H9 (cell line): Measurements from ENCODE around the gene SREBF1. TPM values are rescaled to one million over a fixed set of nuclear protein-coding genes. Genes with fewer than 3 reads are reported as not detected.

ENCODE experiments used
- DNase-seq: peaks from one replicate; pipeline ENCODE4 v3.0.0-alpha.2; 2017
- H2AFZ ChIP-seq: one replicate; pipeline ENCODE4 v1.6.1; 2013; ENCODE audit warnings: mild to moderate bottlenecking, low read length, control low read depth, moderate library complexity
- H2AK5ac ChIP-seq: 2 replicates; pipeline ENCODE4 v1.6.1; 2013; ENCODE audit warnings: low read length, control low read depth, mixed read lengths; ENCODE audit not compliant: insufficient read length
- H2BK120ac ChIP-seq: one replicate; pipeline ENCODE4 v1.6.1; 2013; ENCODE audit warnings: low read depth, mild to moderate bottlenecking, low read length, control low read depth, inconsistent platforms; ENCODE audit not compliant: poor library complexity, severe bottlenecking
- H2BK12ac ChIP-seq: 2 replicates; pipeline ENCODE4 v1.6.1; 2013; ENCODE audit warnings: low read length, control low read depth, mixed read lengths, low read depth; ENCODE audit not compliant: insufficient read length
- H2BK15ac ChIP-seq: 2 replicates; pipeline ENCODE4 v1.6.1; 2013; ENCODE audit warnings: low read depth, low read length, control low read depth
- H2BK20ac ChIP-seq: one replicate; pipeline ENCODE4 v1.6.1; 2013; ENCODE audit warnings: low read depth, mild to moderate bottlenecking, low read length, control low read depth, inconsistent platforms; ENCODE audit not compliant: poor library complexity, severe bottlenecking
- H2BK5ac ChIP-seq: 2 replicates; pipeline ENCODE4 v1.6.1; 2013; ENCODE audit warnings: low read length, control low read depth, mixed read lengths; ENCODE audit not compliant: insufficient read length
- H3K14ac ChIP-seq: 2 replicates; pipeline ENCODE4 v1.6.1; 2013; ENCODE audit warnings: low read length, control low read depth; ENCODE audit not compliant: insufficient read depth
- H3K18ac ChIP-seq: 2 replicates; pipeline ENCODE4 v1.6.1; 2013; ENCODE audit warnings: low read depth, mild to moderate bottlenecking, mixed read lengths, low read length, control low read depth; ENCODE audit not compliant: insufficient read length
- H3K23ac ChIP-seq: 2 replicates; pipeline ENCODE4 v1.6.1; 2013; ENCODE audit warnings: low read length, control low read depth, mixed read lengths, low read depth; ENCODE audit not compliant: insufficient read length
- H3K23me2 ChIP-seq: 2 replicates; pipeline ENCODE4 v1.6.1; 2013; ENCODE audit warnings: low read depth, mild to moderate bottlenecking, mixed read lengths, low read length, control low read depth; ENCODE audit not compliant: insufficient read length, poor library complexity, severe bottlenecking
- H3K27ac ChIP-seq: 2 replicates; pipeline ENCODE4 v1.5.1; 2013; ENCODE audit warnings: low read length, control low read depth, mixed read lengths, low read depth; ENCODE audit not compliant: insufficient read length
- H3K27me3 ChIP-seq: 2 replicates; pipeline ENCODE4 v1.6.1; 2013; ENCODE audit warnings: low read length, control low read depth, inconsistent platforms; ENCODE audit not compliant: insufficient read depth
- H3K4ac ChIP-seq: 2 replicates; pipeline ENCODE4 v1.6.1; 2013; ENCODE audit warnings: low read depth, mild to moderate bottlenecking, control low read depth, inconsistent platforms, low read length, moderate library complexity
- H3K4me1 ChIP-seq: 2 replicates; pipeline ENCODE4 v1.6.1; 2013; ENCODE audit warnings: low read length, control low read depth, inconsistent platforms; ENCODE audit not compliant: insufficient read depth
- H3K4me2 ChIP-seq: 2 replicates; pipeline ENCODE4 v1.6.1; 2013; ENCODE audit warnings: low read length, control low read depth, mixed read lengths; ENCODE audit not compliant: insufficient read length, insufficient read depth
- H3K56ac ChIP-seq: 2 replicates; pipeline ENCODE4 v1.6.1; 2013; ENCODE audit warnings: low read depth, mild to moderate bottlenecking, mixed read lengths, low read length, control low read depth; ENCODE audit not compliant: insufficient read length
- H3K79me1 ChIP-seq: 2 replicates; pipeline ENCODE4 v1.6.1; 2013; ENCODE audit warnings: low read depth, mild to moderate bottlenecking, moderate library complexity, low read length, control low read depth, inconsistent platforms; ENCODE audit not compliant: insufficient read depth, poor library complexity, severe bottlenecking
- H3K79me2 ChIP-seq: 2 replicates; pipeline ENCODE4 v1.6.1; 2013; ENCODE audit warnings: low read length, control low read depth, inconsistent platforms; ENCODE audit not compliant: insufficient read depth
- H3K9ac ChIP-seq: 2 replicates; pipeline ENCODE4 v1.6.1; 2013; ENCODE audit warnings: low read length, control low read depth, mixed read lengths; ENCODE audit not compliant: insufficient read length; ENCODE audit errors: extremely low read depth
- H3K9me3 ChIP-seq: one replicate; pipeline ENCODE4 v1.6.1; 2013; ENCODE audit warnings: low read depth, low read length, inconsistent platforms; ENCODE audit not compliant: control insufficient read depth
- H3T11ph ChIP-seq: one replicate; pipeline ENCODE4 v1.6.1; 2013; ENCODE audit warnings: mild to moderate bottlenecking, low read length, control low read depth, inconsistent platforms
- H4K20me1 ChIP-seq: one replicate; pipeline ENCODE4 v1.6.1; 2013; ENCODE audit not compliant: control insufficient read depth, insufficient read length, insufficient read depth
- H4K5ac ChIP-seq: 2 replicates; pipeline ENCODE4 v1.6.1; 2013; ENCODE audit warnings: low read depth, mild to moderate bottlenecking, mixed read lengths, low read length, control low read depth; ENCODE audit not compliant: insufficient read length
- H4K8ac ChIP-seq: replicated peaks from 2 replicates; pipeline ENCODE4 v1.6.1; 2013; ENCODE audit warnings: low read length, control low read depth, mixed read lengths, low read depth; ENCODE audit not compliant: insufficient read length
- H4K91ac ChIP-seq: 2 replicates; pipeline ENCODE4 v1.6.1; 2013; ENCODE audit warnings: low read depth, mild to moderate bottlenecking, moderate library complexity, mixed read lengths, low read length, control low read depth; ENCODE audit not compliant: insufficient read length
- H3K27ac Mint-ChIP-seq, 3 experiments: 2 replicates in 2 of 3; 3 replicates in 1 of 3; pipeline ENCODE4 v1.8.0; 2020 to 2021; ENCODE audit warnings: mixed read lengths in 3 of 3, mild to moderate bottlenecking in 1 of 3, moderate library complexity in 1 of 3
- H3K27me3 Mint-ChIP-seq: 2 replicates; pipeline ENCODE4 v1.8.0; 2021; ENCODE audit warnings: low read depth, mild to moderate bottlenecking, moderate library complexity, mixed read lengths
- H3K36me3 Mint-ChIP-seq, 3 experiments: 2 replicates in 2 of 3; 3 replicates in 1 of 3; pipeline ENCODE4 v1.8.0; 2020 to 2021; ENCODE audit warnings: low read depth in 3 of 3, mixed read lengths in 3 of 3; ENCODE audit not compliant: insufficient read depth in 1 of 3
- H3K4me1 Mint-ChIP-seq, 2 experiments: 2 replicates each; pipeline ENCODE4 v1.8.0; 2020; ENCODE audit warnings: mixed read lengths in 2 of 2
- H3K4me3 Mint-ChIP-seq, 2 experiments: 2 replicates in 1 of 2; 3 replicates in 1 of 2; pipeline ENCODE4 v1.8.0; 2020 to 2021; ENCODE audit warnings: mild to moderate bottlenecking in 2 of 2, mixed read lengths in 2 of 2, moderate library complexity in 1 of 2
- H3K9me3 Mint-ChIP-seq, 2 experiments: 2 replicates in 1 of 2; 3 replicates in 1 of 2; pipeline ENCODE4 v1.8.0; 2020; ENCODE audit warnings: mild to moderate bottlenecking in 2 of 2, mixed read lengths in 2 of 2, moderate library complexity in 1 of 2
- WGBS: extraction: QIAGEN DNeasy Blood & Tissue Kit; methylation state at CpG from one replicate; pipeline ENCODE4 v1.1.7; 2013; ENCODE audit warnings: missing lambda C conversion rate, low lambda C conversion rate, mixed read lengths; ENCODE audit not compliant: insufficient read length; ENCODE audit errors: extremely low coverage; 5-methylcytosine and 5-hydroxymethylcytosine counted together
- total RNA-seq: library from RNA; stranded (reverse); gene quantifications from 2 replicates; pipeline ENCODE4 v1.2.1, GENCODE V29; 2021
- TF ChIP-seq, protein P1 (sequence below): fragments of 200-600 bp; sonication (generic); conservative IDR thresholded peaks from 3 replicates; pipeline ENCODE4 v1.8.0; 2021; ENCODE audit warnings: antibody characterized with exemption, mild to moderate bottlenecking

SREBF1 gene
- total RNA-seq, 1 experiment from 2014 or later = 81.9 TPM

DNA sequence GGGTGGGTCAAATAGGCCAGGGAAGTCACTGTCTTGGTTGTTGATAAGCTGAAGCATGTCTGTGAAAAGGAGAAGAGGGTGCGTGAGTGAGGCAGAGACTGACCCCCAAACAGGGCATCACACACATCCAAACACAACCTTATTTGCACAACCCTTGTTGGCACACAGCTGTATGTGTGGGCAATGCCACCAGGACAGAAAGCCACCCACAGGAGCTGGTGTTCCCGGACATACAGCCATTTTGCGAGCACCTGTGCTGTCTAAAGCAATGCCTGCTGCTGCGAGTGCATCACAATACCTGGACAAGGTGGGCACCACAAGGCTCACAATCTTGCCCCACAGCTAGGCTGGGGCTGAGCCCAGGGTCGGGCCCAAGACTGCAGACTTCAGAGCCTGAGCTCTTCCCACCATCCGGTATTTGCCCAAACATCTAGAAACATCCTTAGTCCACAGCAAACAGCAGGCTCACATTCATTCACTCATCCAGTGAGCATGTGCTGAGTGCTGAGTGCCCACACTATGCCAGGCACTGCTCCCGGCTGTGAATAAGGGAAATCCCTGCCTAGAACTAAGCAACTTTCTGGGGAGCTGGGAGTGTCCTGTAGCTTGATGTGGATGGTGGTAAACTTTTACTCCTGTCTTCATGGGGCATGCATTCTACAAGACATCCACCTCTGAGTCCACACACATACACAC lies 16.2 kb downstream of the SREBF1 start:
- H3K4me1 Mint-ChIP-seq = peaks cover 36 to 65% of the 10 kb centered on the region in 2 experiments
- no peaks in the 10 kb centered on the region for H3K9me3 Mint-ChIP-seq
- peaks cover 22 to 50% (median 46%) of the 10 kb centered on the region in 3 experiments for H3K36me3 Mint-ChIP-seq
- Histone ChIP-seq H4K91ac (no peak overlapping the region), H3K27me3 (no peaks in the 10 kb centered on the region), H2AFZ (no peak overlapping the region), H3K23ac (no peak overlapping the region), H3K79me1 (peaks cover 13% of the 10 kb centered on the region), H3K9ac (no peak overlapping the region), H4K8ac (no peak overlapping the region), H3K23me2 (peaks cover 9% of the 10 kb centered on the region), H3K18ac (no peak overlapping the region), H2BK20ac (no peak overlapping the region), H4K20me1 (peaks cover 2% of the 10 kb centered on the region), H3K56ac (no peak overlapping the region), H3K4me1 (peaks cover 11% of the 10 kb centered on the region), H3K14ac (no peak overlapping the region), H3K4ac (no peak overlapping the region), H3K9me3 (no peaks in the 10 kb centered on the region), H3K27ac (no peak overlapping the region), H4K5ac (no peak overlapping the region), H2AK5ac (no peak overlapping the region), H2BK5ac (no peak overlapping the region), H2BK15ac (no peak overlapping the region), H3T11ph (no peak overlapping the region), H3K4me2 (no peak overlapping the region), H2BK12ac (no peak overlapping the region), H3K79me2 (peaks cover 6% of the 10 kb centered on the region; the same call in 1 of the 2 replicates), H2BK120ac (no peak overlapping the region)
- peak overlapping the region in 2 of 3 experiments; percentile 62 to 84; a peak in 3 of 7 replicates for H3K27ac Mint-ChIP-seq
- TF ChIP-seq, protein P1, sequence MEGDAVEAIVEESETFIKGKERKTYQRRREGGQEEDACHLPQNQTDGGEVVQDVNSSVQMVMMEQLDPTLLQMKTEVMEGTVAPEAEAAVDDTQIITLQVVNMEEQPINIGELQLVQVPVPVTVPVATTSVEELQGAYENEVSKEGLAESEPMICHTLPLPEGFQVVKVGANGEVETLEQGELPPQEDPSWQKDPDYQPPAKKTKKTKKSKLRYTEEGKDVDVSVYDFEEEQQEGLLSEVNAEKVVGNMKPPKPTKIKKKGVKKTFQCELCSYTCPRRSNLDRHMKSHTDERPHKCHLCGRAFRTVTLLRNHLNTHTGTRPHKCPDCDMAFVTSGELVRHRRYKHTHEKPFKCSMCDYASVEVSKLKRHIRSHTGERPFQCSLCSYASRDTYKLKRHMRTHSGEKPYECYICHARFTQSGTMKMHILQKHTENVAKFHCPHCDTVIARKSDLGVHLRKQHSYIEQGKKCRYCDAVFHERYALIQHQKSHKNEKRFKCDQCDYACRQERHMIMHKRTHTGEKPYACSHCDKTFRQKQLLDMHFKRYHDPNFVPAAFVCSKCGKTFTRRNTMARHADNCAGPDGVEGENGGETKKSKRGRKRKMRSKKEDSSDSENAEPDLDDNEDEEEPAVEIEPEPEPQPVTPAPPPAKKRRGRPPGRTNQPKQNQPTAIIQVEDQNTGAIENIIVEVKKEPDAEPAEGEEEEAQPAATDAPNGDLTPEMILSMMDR = no peak
- WGBS = no CpG with 5 or more reads among the region's 7 CpGs
- no peak for DNase-seq
- H3K4me3 Mint-ChIP-seq = no peak overlapping the region
- no peaks in the 10 kb centered on the region for H3K27me3 Mint-ChIP-seq
